T-helper 2 cell treated with Interferon-gamma antibody and Interleukin-4, amounts not matched to agents 5 μg/mL and 100 μg/mL, for 36 hours (primary cell): Measurements from ENCODE around the gene SEC14L1.

ENCODE experiments used
- DNase-seq: peaks from one replicate; pipeline ENCODE4 v3.0.0; 2021; ENCODE audit warnings: low spot score
- H3K27ac Mint-ChIP-seq: one replicate; pipeline ENCODE4 v1.8.0; 2021; ENCODE audit warnings: mild to moderate bottlenecking, mixed read lengths
- H3K27me3 Mint-ChIP-seq: one replicate; pipeline ENCODE4 v1.8.0; 2021; ENCODE audit warnings: low read depth, mixed read lengths
- H3K36me3 Mint-ChIP-seq: one replicate; pipeline ENCODE4 v1.8.0; 2021; ENCODE audit warnings: low read depth, mixed read lengths
- H3K4me1 Mint-ChIP-seq: one replicate; pipeline ENCODE4 v1.8.0; 2021; ENCODE audit warnings: low read depth, mixed read lengths
- H3K4me3 Mint-ChIP-seq: one replicate; pipeline ENCODE4 v1.8.0; 2022; ENCODE audit warnings: mild to moderate bottlenecking, moderate library complexity, mixed read lengths
- H3K9me3 Mint-ChIP-seq: one replicate; pipeline ENCODE4 v1.8.0; 2021; ENCODE audit warnings: mixed read lengths

The SEC14L1 gene

GRCh38 chr17:77191244-77191643 lies 50.5 kb downstream of the SEC14L1 start:
- no peaks in the 10 kb centered on the region for H3K9me3 Mint-ChIP-seq
- DNase-seq: no peak
- no peaks in the 10 kb centered on the region for H3K27me3 Mint-ChIP-seq
- peaks cover 46% of the 10 kb centered on the region for H3K36me3 Mint-ChIP-seq
- no peak overlapping the region for H3K4me3 Mint-ChIP-seq
- peak overlapping the region; percentile 26 for H3K27ac Mint-ChIP-seq
- H3K4me1 Mint-ChIP-seq: peaks cover 24% of the 10 kb centered on the region

GRCh38 chr17:77193653-77194052 lies 52.9 kb downstream of the SEC14L1 start:
- no peaks in the 10 kb centered on the region for H3K9me3 Mint-ChIP-seq
- no peak overlapping the region for H3K27ac Mint-ChIP-seq
- peaks cover 62% of the 10 kb centered on the region for H3K36me3 Mint-ChIP-seq
- no peak for DNase-seq
- no peaks in the 10 kb centered on the region for H3K27me3 Mint-ChIP-seq
- H3K4me3 Mint-ChIP-seq: no peak overlapping the region
- H3K4me1 Mint-ChIP-seq: peaks cover 16% of the 10 kb centered on the region

GRCh38 chr17:77194179-77194578 lies 53.4 kb downstream of the SEC14L1 start:
- no peak for DNase-seq
- peaks cover 10% of the 10 kb centered on the region for H3K4me1 Mint-ChIP-seq
- no peak overlapping the region for H3K27ac Mint-ChIP-seq
- no peaks in the 10 kb centered on the region for H3K9me3 Mint-ChIP-seq
- H3K27me3 Mint-ChIP-seq: no peaks in the 10 kb centered on the region
- H3K4me3 Mint-ChIP-seq: no peak overlapping the region
- H3K36me3 Mint-ChIP-seq: peaks cover 67% of the 10 kb centered on the region

- peaks cover 75% of the 10 kb centered on the region for H3K36me3 Mint-ChIP-seq
- no peaks in the 10 kb centered on the region for H3K9me3 Mint-ChIP-seq
- DNase-seq: no peak
- no peak overlapping the region for H3K4me3 Mint-ChIP-seq
- no peaks in the 10 kb centered on the region for H3K27me3 Mint-ChIP-seq
- no peak overlapping the region for H3K27ac Mint-ChIP-seq
- H3K4me1 Mint-ChIP-seq: no peaks in the 10 kb centered on the region
These were observed 55.5 kb downstream of the SEC14L1 start for GRCh38 chr17:77196251-77196650.

GRCh38 chr17:77197115-77197514 lies 56.3 kb downstream of the SEC14L1 start:
- DNase-seq: no peak
- H3K36me3 Mint-ChIP-seq: peaks cover 78% of the 10 kb centered on the region

GRCh38 chr17:77200711-77201110 lies 59.9 kb downstream of the SEC14L1 start:
- DNase-seq: no peak
- no peaks in the 10 kb centered on the region for H3K4me1 Mint-ChIP-seq
- H3K36me3 Mint-ChIP-seq: peaks cover 74% of the 10 kb centered on the region
- H3K9me3 Mint-ChIP-seq: no peaks in the 10 kb centered on the region
- no peak overlapping the region for H3K27ac Mint-ChIP-seq
- no peaks in the 10 kb centered on the region for H3K27me3 Mint-ChIP-seq
- H3K4me3 Mint-ChIP-seq: no peak overlapping the region

More at GRCh38 chr17:77197115-77197514, 56.3 kb downstream of the SEC14L1 start:
- no peak overlapping the region for H3K4me3 Mint-ChIP-seq
- H3K27ac Mint-ChIP-seq: no peak overlapping the region
- no peaks in the 10 kb centered on the region for H3K27me3 Mint-ChIP-seq
- no peaks in the 10 kb centered on the region for H3K4me1 Mint-ChIP-seq
- no peaks in the 10 kb centered on the region for H3K9me3 Mint-ChIP-seq

- no peak for DNase-seq
- H3K27me3 Mint-ChIP-seq: no peaks in the 10 kb centered on the region
- H3K4me3 Mint-ChIP-seq: no peak overlapping the region
- H3K4me1 Mint-ChIP-seq: no peaks in the 10 kb centered on the region
- H3K27ac Mint-ChIP-seq: no peak overlapping the region
- H3K36me3 Mint-ChIP-seq: peaks cover 69% of the 10 kb centered on the region
- H3K9me3 Mint-ChIP-seq: no peaks in the 10 kb centered on the region
These were observed 62.7 kb downstream of the SEC14L1 start for GRCh38 chr17:77203436-77203835.

- Mint-ChIP-seq H3K4me3 (no peak overlapping the region), H3K27me3 (no peaks in the 10 kb centered on the region), H3K9me3 (no peaks in the 10 kb centered on the region), H3K27ac (no peak overlapping the region), H3K36me3 (peaks cover 69% of the 10 kb centered on the region), H3K4me1 (no peaks in the 10 kb centered on the region)
- no peak for DNase-seq
These were observed 63.1 kb downstream of the SEC14L1 start for GRCh38 chr17:77203846-77204245.

GRCh38 chr17:77204536-77204935 lies 63.8 kb downstream of the SEC14L1 start:
- H3K4me1 Mint-ChIP-seq: no peaks in the 10 kb centered on the region
- no peaks in the 10 kb centered on the region for H3K27me3 Mint-ChIP-seq
- no peak overlapping the region for H3K27ac Mint-ChIP-seq
- no peaks in the 10 kb centered on the region for H3K9me3 Mint-ChIP-seq
- no peak overlapping the region for H3K4me3 Mint-ChIP-seq
- H3K36me3 Mint-ChIP-seq: peaks cover 65% of the 10 kb centered on the region
- DNase-seq: no peak

GRCh38 chr17:77205396-77206125 lies 64.8 kb downstream of the SEC14L1 start:
- no peak overlapping the region for H3K4me3 Mint-ChIP-seq
- no peak overlapping the region for H3K27ac Mint-ChIP-seq
- peaks cover 66% of the 10 kb centered on the region for H3K36me3 Mint-ChIP-seq
- no peaks in the 10 kb centered on the region for H3K9me3 Mint-ChIP-seq
- no peaks in the 10 kb centered on the region for H3K27me3 Mint-ChIP-seq
- H3K4me1 Mint-ChIP-seq: no peaks in the 10 kb centered on the region
- no peak for DNase-seq

GRCh38 chr17:77206158-77206956 lies 65.6 kb downstream of the SEC14L1 start:
- Mint-ChIP-seq H3K9me3 (no peaks in the 10 kb centered on the region), H3K36me3 (peaks cover 62% of the 10 kb centered on the region), H3K27me3 (no peaks in the 10 kb centered on the region), H3K27ac (no peak overlapping the region), H3K4me3 (no peak overlapping the region), H3K4me1 (no peaks in the 10 kb centered on the region)
- DNase-seq: no peak

GRCh38 chr17:77207689-77208216 lies 67.0 kb downstream of the SEC14L1 start:
- no peaks in the 10 kb centered on the region for H3K9me3 Mint-ChIP-seq
- no peak overlapping the region for H3K27ac Mint-ChIP-seq
- H3K4me1 Mint-ChIP-seq: no peaks in the 10 kb centered on the region
- no peak overlapping the region for H3K4me3 Mint-ChIP-seq
- no peak for DNase-seq
- no peaks in the 10 kb centered on the region for H3K27me3 Mint-ChIP-seq
- peaks cover 64% of the 10 kb centered on the region for H3K36me3 Mint-ChIP-seq

- H3K4me1 Mint-ChIP-seq: no peaks in the 10 kb centered on the region
- no peaks in the 10 kb centered on the region for H3K9me3 Mint-ChIP-seq
- no peak overlapping the region for H3K4me3 Mint-ChIP-seq
- H3K27ac Mint-ChIP-seq: no peak overlapping the region
- no peak for DNase-seq
- H3K36me3 Mint-ChIP-seq: peaks cover 59% of the 10 kb centered on the region
- no peaks in the 10 kb centered on the region for H3K27me3 Mint-ChIP-seq
These were observed 67.5 kb downstream of the SEC14L1 start for GRCh38 chr17:77208217-77208808.

- Mint-ChIP-seq H3K27ac (no peak overlapping the region), H3K9me3 (no peaks in the 10 kb centered on the region), H3K4me1 (no peaks in the 10 kb centered on the region), H3K4me3 (no peak overlapping the region), H3K36me3 (peaks cover 55% of the 10 kb centered on the region), H3K27me3 (no peaks in the 10 kb centered on the region)
- DNase-seq: no peak
These were observed 68.1 kb downstream of the SEC14L1 start for GRCh38 chr17:77208856-77209255.
